K562 (cell line): ENCODE measurements around the gene KLHL22. TPM values are rescaled to one million over a fixed set of nuclear protein-coding genes. Genes with fewer than 3 reads are reported as not detected.

Experiments used
- CXXC5 ChIP-seq: fragments of 250-450 bp; sonication (Bioruptor Pico); IDR thresholded peaks from 2 replicates; pipeline ENCODE4 v1.8.0; 2022; ENCODE audit warnings: inconsistent platforms, mild to moderate bottlenecking, moderate library complexity
- DEAF1 ChIP-seq: fragments of 450-650 bp; formaldehyde crosslinking; IDR thresholded peaks from 2 replicates; pipeline ENCODE4 v1.4.0; 2020; ENCODE audit warnings: mild to moderate bottlenecking, moderate library complexity
- KLF6 ChIP-seq: fragments of 250-450 bp; sonication (Bioruptor Pico); IDR thresholded peaks from 2 replicates; pipeline ENCODE4 v1.4.0; 2020; ENCODE audit warnings: mild to moderate bottlenecking, moderate library complexity, borderline replicate concordance
- NR4A1 ChIP-seq, 2 experiments: fragments of 250-450 bp in 1 of 2; fragments of 450-650 bp in 1 of 2; sonication (Bioruptor Pico) in 1 of 2; IDR thresholded peaks; 2 replicates each; pipeline versions ENCODE4 v1.4.0 to v1.6.1; 2016 to 2020; ENCODE audit warnings: mild to moderate bottlenecking in 2 of 2, missing compliant biosample characterization in 1 of 2, missing genetic modification characterization in 1 of 2, moderate library complexity in 1 of 2
- SAP30 ChIP-seq: fragments of 200-600 bp; sonication (generic); IDR thresholded peaks from 2 replicates; pipeline ENCODE4 v1.6.1; 2012; ENCODE audit warnings: borderline replicate concordance, low read depth, mild to moderate bottlenecking, moderate library complexity, low read length, control low read depth, inconsistent platforms; ENCODE audit not compliant: insufficient read depth, poor library complexity, severe bottlenecking
- SREBF1 ChIP-seq: fragments of 150-350 bp; IDR thresholded peaks from 2 replicates; pipeline ENCODE4 v1.6.1; 2014; ENCODE audit warnings: antibody characterized with exemption, low read depth, low read length, borderline replicate concordance
- SREBF2 ChIP-seq: sonication (generic); formaldehyde crosslinking; IDR thresholded peaks from 2 replicates; pipeline ENCODE4 v1.4.0; 2020; ENCODE audit warnings: mild to moderate bottlenecking, missing genetic modification reagents
- TAF1 ChIP-seq: IDR thresholded peaks from 2 replicates; pipeline ENCODE4 v1.6.1; 2011; ENCODE audit warnings: mild to moderate bottlenecking, low read length, moderate library complexity; ENCODE audit not compliant: insufficient read depth, control insufficient read depth, severe bottlenecking; ENCODE audit errors: extremely low read depth
- TBP ChIP-seq: optimal IDR thresholded peaks from 2 replicates; pipeline ENCODE3; 2011; ENCODE audit warnings: low read depth, low read length, improper control_type of control experiment
- ZNF324 ChIP-seq: fragments of 250-450 bp; sonication (Bioruptor Pico); IDR thresholded peaks from 2 replicates; pipeline ENCODE4 v1.4.0; 2020; ENCODE audit warnings: mild to moderate bottlenecking
- ZNF347 ChIP-seq: fragments of 450-650 bp; formaldehyde crosslinking; IDR thresholded peaks from 2 replicates; pipeline ENCODE4 v1.4.0; 2020; ENCODE audit warnings: low read depth, mild to moderate bottlenecking, moderate library complexity
- ZNF444 ChIP-seq: fragments of 250-450 bp; sonication (Bioruptor Pico); IDR thresholded peaks from 2 replicates; pipeline ENCODE4 v1.4.0; 2020; ENCODE audit warnings: mild to moderate bottlenecking, moderate library complexity
- polyA plus RNA-seq, 8 experiments: library from polyadenylated mRNA; depleted of rRNA in 4 of 8; stranded (reverse) in 5 of 8; unstranded in 3 of 8; fragments of >200 nt; fragmentation: Nextera tagmentation in 2 of 8; fragmentation: Illumina TruSeq in 1 of 8; extraction: Ambion mirVana in 2 of 8; extraction: Trizol in 1 of 8; gene quantifications; 2 replicates each; pipeline versions ENCODE4 v1.2.1 to v1.2.3, GENCODE V29; 2011 to 2014; ENCODE audit warnings: inconsistent platforms in 1 of 8, missing spikeins in 1 of 8
- total RNA-seq, 7 experiments: library from RNA; depleted of rRNA in 6 of 7; stranded (reverse); fragments of >200 nt in 6 of 7; fragmentation: Illumina TruSeq in 2 of 7; extraction: Trizol in 2 of 7; gene quantifications; 2 replicates each; pipeline versions ENCODE4 v1.2.1 to v1.2.3, GENCODE V29; 2011 to 2021; ENCODE audit warnings: low replicate concordance in 1 of 7
- TF ChIP-seq, protein P1 (sequence below): fragments of 450-650 bp; IDR thresholded peaks from 2 replicates; pipeline ENCODE4 v1.6.1; 2016; ENCODE audit warnings: borderline replicate concordance
- TF ChIP-seq, protein P2 (sequence below): conservative IDR thresholded peaks from 2 replicates; pipeline ENCODE4 v1.6.1; 2011; ENCODE audit warnings: low read depth, mild to moderate bottlenecking, low read length; ENCODE audit not compliant: control insufficient read depth
- TF ChIP-seq, protein P3 (sequence below), 2 experiments: fragments of 450-650 bp in 1 of 2; sonication (generic) in 1 of 2; formaldehyde crosslinking; conservative IDR thresholded peaks; 2 replicates each; pipeline versions ENCODE4 v1.4.0 to v1.8.1; 2020 to 2022; ENCODE audit warnings: mild to moderate bottlenecking in 1 of 2, missing genetic modification reagents in 1 of 2
- TF ChIP-seq, protein P4 (sequence below): sonication (generic); formaldehyde crosslinking; IDR thresholded peaks from 2 replicates; pipeline ENCODE4 v1.8.0; 2022; ENCODE audit warnings: missing genetic modification reagents, mild to moderate bottlenecking, borderline replicate concordance

KLHL22 gene
- total and polyA plus RNA-seq, 9 of the 15 experiments (the other 6 are each of a cell fraction or from before 2014, with no cell fraction given): 1.3 to 25.6 (median 15.2) TPM

GRCh38 chr22:20495861-20496681 lies 476 bp upstream of the KLHL22 start (continued):
- peak; percentile 95 for TF ChIP-seq DEAF1 (CRISPR knock-in tag)
- peak; percentile 95 for TF ChIP-seq ZNF444 (CRISPR knock-in tag)
- TF ChIP-seq, protein P1, sequence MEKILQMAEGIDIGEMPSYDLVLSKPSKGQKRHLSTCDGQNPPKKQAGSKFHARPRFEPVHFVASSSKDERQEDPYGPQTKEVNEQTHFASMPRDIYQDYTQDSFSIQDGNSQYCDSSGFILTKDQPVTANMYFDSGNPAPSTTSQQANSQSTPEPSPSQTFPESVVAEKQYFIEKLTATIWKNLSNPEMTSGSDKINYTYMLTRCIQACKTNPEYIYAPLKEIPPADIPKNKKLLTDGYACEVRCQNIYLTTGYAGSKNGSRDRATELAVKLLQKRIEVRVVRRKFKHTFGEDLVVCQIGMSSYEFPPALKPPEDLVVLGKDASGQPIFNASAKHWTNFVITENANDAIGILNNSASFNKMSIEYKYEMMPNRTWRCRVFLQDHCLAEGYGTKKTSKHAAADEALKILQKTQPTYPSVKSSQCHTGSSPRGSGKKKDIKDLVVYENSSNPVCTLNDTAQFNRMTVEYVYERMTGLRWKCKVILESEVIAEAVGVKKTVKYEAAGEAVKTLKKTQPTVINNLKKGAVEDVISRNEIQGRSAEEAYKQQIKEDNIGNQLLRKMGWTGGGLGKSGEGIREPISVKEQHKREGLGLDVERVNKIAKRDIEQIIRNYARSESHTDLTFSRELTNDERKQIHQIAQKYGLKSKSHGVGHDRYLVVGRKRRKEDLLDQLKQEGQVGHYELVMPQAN: no peak
- TF ChIP-seq, protein P2, sequence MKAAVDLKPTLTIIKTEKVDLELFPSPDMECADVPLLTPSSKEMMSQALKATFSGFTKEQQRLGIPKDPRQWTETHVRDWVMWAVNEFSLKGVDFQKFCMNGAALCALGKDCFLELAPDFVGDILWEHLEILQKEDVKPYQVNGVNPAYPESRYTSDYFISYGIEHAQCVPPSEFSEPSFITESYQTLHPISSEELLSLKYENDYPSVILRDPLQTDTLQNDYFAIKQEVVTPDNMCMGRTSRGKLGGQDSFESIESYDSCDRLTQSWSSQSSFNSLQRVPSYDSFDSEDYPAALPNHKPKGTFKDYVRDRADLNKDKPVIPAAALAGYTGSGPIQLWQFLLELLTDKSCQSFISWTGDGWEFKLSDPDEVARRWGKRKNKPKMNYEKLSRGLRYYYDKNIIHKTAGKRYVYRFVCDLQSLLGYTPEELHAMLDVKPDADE: peak; percentile 62
- TF ChIP-seq KLF6 (CRISPR knock-in tag): peak; percentile 90
- TF ChIP-seq SREBF2 (CRISPR knock-in tag): no peak
- TF ChIP-seq TAF1: peak; percentile 69
- TF ChIP-seq SREBF1: peak; percentile 86; the same call in 1 of the 2 replicates
- peak; percentile 75; the same call in 1 of the 2 replicates for TF ChIP-seq ZNF324 (CRISPR knock-in tag)
- TF ChIP-seq CXXC5 (CRISPR knock-in tag): peak; percentile 79
- 0 out of 2 replicates have a peak, but pooled peaks have one; percentile 62 for TF ChIP-seq ZNF347
- TF ChIP-seq NR4A1 (CRISPR knock-in tag; IDR thresholded peaks at IDR 0.05): peak; percentile 94
- TF ChIP-seq NR4A1 (tag; IDR thresholded peaks at IDR 0.05): peak; percentile 82; the same call in 1 of the 2 replicates
- peak; percentile 87 for TF ChIP-seq TBP
- TF ChIP-seq, protein P3, sequence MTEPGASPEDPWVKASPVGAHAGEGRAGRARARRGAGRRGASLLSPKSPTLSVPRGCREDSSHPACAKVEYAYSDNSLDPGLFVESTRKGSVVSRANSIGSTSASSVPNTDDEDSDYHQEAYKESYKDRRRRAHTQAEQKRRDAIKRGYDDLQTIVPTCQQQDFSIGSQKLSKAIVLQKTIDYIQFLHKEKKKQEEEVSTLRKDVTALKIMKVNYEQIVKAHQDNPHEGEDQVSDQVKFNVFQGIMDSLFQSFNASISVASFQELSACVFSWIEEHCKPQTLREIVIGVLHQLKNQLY (CRISPR knock-in tag; conservative IDR thresholded peaks at IDR 0.05): peak in 1 of 2 experiments; percentile 92; a peak in 1 of 4 replicates
- TF ChIP-seq SAP30: peak; percentile 97
- TF ChIP-seq, protein P4, sequence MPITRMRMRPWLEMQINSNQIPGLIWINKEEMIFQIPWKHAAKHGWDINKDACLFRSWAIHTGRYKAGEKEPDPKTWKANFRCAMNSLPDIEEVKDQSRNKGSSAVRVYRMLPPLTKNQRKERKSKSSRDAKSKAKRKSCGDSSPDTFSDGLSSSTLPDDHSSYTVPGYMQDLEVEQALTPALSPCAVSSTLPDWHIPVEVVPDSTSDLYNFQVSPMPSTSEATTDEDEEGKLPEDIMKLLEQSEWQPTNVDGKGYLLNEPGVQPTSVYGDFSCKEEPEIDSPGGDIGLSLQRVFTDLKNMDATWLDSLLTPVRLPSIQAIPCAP (CRISPR knock-in tag): no peak
